H9 (cell line): Measurements from ENCODE around the gene HOXD8. TPM values are rescaled to one million over a fixed set of nuclear protein-coding genes. Genes with fewer than 3 reads are reported as not detected.

Experiments
- DNase-seq: peaks from one replicate; pipeline ENCODE4 v3.0.0-alpha.2; 2017
- H2AFZ ChIP-seq: one replicate; pipeline ENCODE4 v1.6.1; 2013; ENCODE audit warnings: mild to moderate bottlenecking, low read length, control low read depth, moderate library complexity
- H2AK5ac ChIP-seq: 2 replicates; pipeline ENCODE4 v1.6.1; 2013; ENCODE audit warnings: low read length, control low read depth, mixed read lengths; ENCODE audit not compliant: insufficient read length
- H2BK120ac ChIP-seq: one replicate; pipeline ENCODE4 v1.6.1; 2013; ENCODE audit warnings: low read depth, mild to moderate bottlenecking, low read length, control low read depth, inconsistent platforms; ENCODE audit not compliant: poor library complexity, severe bottlenecking
- H2BK12ac ChIP-seq: 2 replicates; pipeline ENCODE4 v1.6.1; 2013; ENCODE audit warnings: low read length, control low read depth, mixed read lengths, low read depth; ENCODE audit not compliant: insufficient read length
- H2BK15ac ChIP-seq: 2 replicates; pipeline ENCODE4 v1.6.1; 2013; ENCODE audit warnings: low read depth, low read length, control low read depth
- H2BK20ac ChIP-seq: one replicate; pipeline ENCODE4 v1.6.1; 2013; ENCODE audit warnings: low read depth, mild to moderate bottlenecking, low read length, control low read depth, inconsistent platforms; ENCODE audit not compliant: poor library complexity, severe bottlenecking
- H2BK5ac ChIP-seq: 2 replicates; pipeline ENCODE4 v1.6.1; 2013; ENCODE audit warnings: low read length, control low read depth, mixed read lengths; ENCODE audit not compliant: insufficient read length
- H3K14ac ChIP-seq: 2 replicates; pipeline ENCODE4 v1.6.1; 2013; ENCODE audit warnings: low read length, control low read depth; ENCODE audit not compliant: insufficient read depth
- H3K18ac ChIP-seq: 2 replicates; pipeline ENCODE4 v1.6.1; 2013; ENCODE audit warnings: low read depth, mild to moderate bottlenecking, mixed read lengths, low read length, control low read depth; ENCODE audit not compliant: insufficient read length
- H3K23ac ChIP-seq: 2 replicates; pipeline ENCODE4 v1.6.1; 2013; ENCODE audit warnings: low read length, control low read depth, mixed read lengths, low read depth; ENCODE audit not compliant: insufficient read length
- H3K23me2 ChIP-seq: 2 replicates; pipeline ENCODE4 v1.6.1; 2013; ENCODE audit warnings: low read depth, mild to moderate bottlenecking, mixed read lengths, low read length, control low read depth; ENCODE audit not compliant: insufficient read length, poor library complexity, severe bottlenecking
- H3K27ac ChIP-seq: 2 replicates; pipeline ENCODE4 v1.5.1; 2013; ENCODE audit warnings: low read length, control low read depth, mixed read lengths, low read depth; ENCODE audit not compliant: insufficient read length
- H3K27me3 ChIP-seq: 2 replicates; pipeline ENCODE4 v1.6.1; 2013; ENCODE audit warnings: low read length, control low read depth, inconsistent platforms; ENCODE audit not compliant: insufficient read depth
- H3K4ac ChIP-seq: 2 replicates; pipeline ENCODE4 v1.6.1; 2013; ENCODE audit warnings: low read depth, mild to moderate bottlenecking, control low read depth, inconsistent platforms, low read length, moderate library complexity
- H3K4me1 ChIP-seq: 2 replicates; pipeline ENCODE4 v1.6.1; 2013; ENCODE audit warnings: low read length, control low read depth, inconsistent platforms; ENCODE audit not compliant: insufficient read depth
- H3K4me2 ChIP-seq: 2 replicates; pipeline ENCODE4 v1.6.1; 2013; ENCODE audit warnings: low read length, control low read depth, mixed read lengths; ENCODE audit not compliant: insufficient read length, insufficient read depth
- H3K56ac ChIP-seq: 2 replicates; pipeline ENCODE4 v1.6.1; 2013; ENCODE audit warnings: low read depth, mild to moderate bottlenecking, mixed read lengths, low read length, control low read depth; ENCODE audit not compliant: insufficient read length
- H3K79me1 ChIP-seq: 2 replicates; pipeline ENCODE4 v1.6.1; 2013; ENCODE audit warnings: low read depth, mild to moderate bottlenecking, moderate library complexity, low read length, control low read depth, inconsistent platforms; ENCODE audit not compliant: insufficient read depth, poor library complexity, severe bottlenecking
- H3K79me2 ChIP-seq: 2 replicates; pipeline ENCODE4 v1.6.1; 2013; ENCODE audit warnings: low read length, control low read depth, inconsistent platforms; ENCODE audit not compliant: insufficient read depth
- H3K9ac ChIP-seq: 2 replicates; pipeline ENCODE4 v1.6.1; 2013; ENCODE audit warnings: low read length, control low read depth, mixed read lengths; ENCODE audit not compliant: insufficient read length; ENCODE audit errors: extremely low read depth
- H3K9me3 ChIP-seq: one replicate; pipeline ENCODE4 v1.6.1; 2013; ENCODE audit warnings: low read depth, low read length, inconsistent platforms; ENCODE audit not compliant: control insufficient read depth
- H3T11ph ChIP-seq: one replicate; pipeline ENCODE4 v1.6.1; 2013; ENCODE audit warnings: mild to moderate bottlenecking, low read length, control low read depth, inconsistent platforms
- H4K20me1 ChIP-seq: one replicate; pipeline ENCODE4 v1.6.1; 2013; ENCODE audit not compliant: control insufficient read depth, insufficient read length, insufficient read depth
- H4K5ac ChIP-seq: 2 replicates; pipeline ENCODE4 v1.6.1; 2013; ENCODE audit warnings: low read depth, mild to moderate bottlenecking, mixed read lengths, low read length, control low read depth; ENCODE audit not compliant: insufficient read length
- H4K8ac ChIP-seq: replicated peaks from 2 replicates; pipeline ENCODE4 v1.6.1; 2013; ENCODE audit warnings: low read length, control low read depth, mixed read lengths, low read depth; ENCODE audit not compliant: insufficient read length
- H4K91ac ChIP-seq: 2 replicates; pipeline ENCODE4 v1.6.1; 2013; ENCODE audit warnings: low read depth, mild to moderate bottlenecking, moderate library complexity, mixed read lengths, low read length, control low read depth; ENCODE audit not compliant: insufficient read length
- H3K27ac Mint-ChIP-seq, 3 experiments: 2 replicates in 2 of 3; 3 replicates in 1 of 3; pipeline ENCODE4 v1.8.0; 2020 to 2021; ENCODE audit warnings: mixed read lengths in 3 of 3, mild to moderate bottlenecking in 1 of 3, moderate library complexity in 1 of 3
- H3K27me3 Mint-ChIP-seq: 2 replicates; pipeline ENCODE4 v1.8.0; 2021; ENCODE audit warnings: low read depth, mild to moderate bottlenecking, moderate library complexity, mixed read lengths
- H3K36me3 Mint-ChIP-seq, 3 experiments: 2 replicates in 2 of 3; 3 replicates in 1 of 3; pipeline ENCODE4 v1.8.0; 2020 to 2021; ENCODE audit warnings: low read depth in 3 of 3, mixed read lengths in 3 of 3; ENCODE audit not compliant: insufficient read depth in 1 of 3
- H3K4me1 Mint-ChIP-seq, 2 experiments: 2 replicates each; pipeline ENCODE4 v1.8.0; 2020; ENCODE audit warnings: mixed read lengths in 2 of 2
- H3K4me3 Mint-ChIP-seq, 2 experiments: 2 replicates in 1 of 2; 3 replicates in 1 of 2; pipeline ENCODE4 v1.8.0; 2020 to 2021; ENCODE audit warnings: mild to moderate bottlenecking in 2 of 2, mixed read lengths in 2 of 2, moderate library complexity in 1 of 2
- H3K9me3 Mint-ChIP-seq, 2 experiments: 2 replicates in 1 of 2; 3 replicates in 1 of 2; pipeline ENCODE4 v1.8.0; 2020; ENCODE audit warnings: mild to moderate bottlenecking in 2 of 2, mixed read lengths in 2 of 2, moderate library complexity in 1 of 2
- WGBS: extraction: QIAGEN DNeasy Blood & Tissue Kit; methylation state at CpG from one replicate; pipeline ENCODE4 v1.1.7; 2013; ENCODE audit warnings: missing lambda C conversion rate, low lambda C conversion rate, mixed read lengths; ENCODE audit not compliant: insufficient read length; ENCODE audit errors: extremely low coverage; 5-methylcytosine and 5-hydroxymethylcytosine counted together
- microRNA-seq: library from miRNA; unstranded; fragments of <30 nt; microRNA quantifications from one replicate; pipeline ENCODE4, GENCODE V29; 2020; ENCODE audit warnings: borderline microRNAs expressed
- total RNA-seq: library from RNA; stranded (reverse); gene quantifications from 2 replicates; pipeline ENCODE4 v1.2.1, GENCODE V29; 2021
- TF ChIP-seq, protein P1 (sequence below): fragments of 200-600 bp; sonication (generic); conservative IDR thresholded peaks from 3 replicates; pipeline ENCODE4 v1.8.0; 2021; ENCODE audit warnings: antibody characterized with exemption, mild to moderate bottlenecking

The HOXD8 gene
- total RNA-seq, 1 experiment from 2014 or later, result not detected

DNA sequence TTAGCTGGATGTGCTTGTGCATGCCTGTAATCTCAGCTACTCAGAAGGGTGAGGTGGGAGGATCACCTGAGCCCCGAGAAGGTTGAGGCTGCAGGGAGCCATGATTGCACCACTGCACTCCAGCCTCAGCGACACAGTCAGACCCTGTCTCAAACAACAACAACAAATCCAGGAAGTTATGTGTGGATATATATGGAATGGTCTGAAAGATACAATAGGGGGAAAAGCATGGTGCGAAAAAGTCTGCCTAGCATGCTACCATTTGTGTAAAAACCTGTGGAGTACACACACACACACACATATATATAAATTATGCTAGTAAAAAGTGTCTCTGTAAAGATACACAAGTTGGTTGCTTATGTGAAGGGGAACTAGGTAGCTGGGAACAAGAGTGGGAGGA is 52.0 kb downstream of the HOXD8 start:
- TF ChIP-seq, protein P1, sequence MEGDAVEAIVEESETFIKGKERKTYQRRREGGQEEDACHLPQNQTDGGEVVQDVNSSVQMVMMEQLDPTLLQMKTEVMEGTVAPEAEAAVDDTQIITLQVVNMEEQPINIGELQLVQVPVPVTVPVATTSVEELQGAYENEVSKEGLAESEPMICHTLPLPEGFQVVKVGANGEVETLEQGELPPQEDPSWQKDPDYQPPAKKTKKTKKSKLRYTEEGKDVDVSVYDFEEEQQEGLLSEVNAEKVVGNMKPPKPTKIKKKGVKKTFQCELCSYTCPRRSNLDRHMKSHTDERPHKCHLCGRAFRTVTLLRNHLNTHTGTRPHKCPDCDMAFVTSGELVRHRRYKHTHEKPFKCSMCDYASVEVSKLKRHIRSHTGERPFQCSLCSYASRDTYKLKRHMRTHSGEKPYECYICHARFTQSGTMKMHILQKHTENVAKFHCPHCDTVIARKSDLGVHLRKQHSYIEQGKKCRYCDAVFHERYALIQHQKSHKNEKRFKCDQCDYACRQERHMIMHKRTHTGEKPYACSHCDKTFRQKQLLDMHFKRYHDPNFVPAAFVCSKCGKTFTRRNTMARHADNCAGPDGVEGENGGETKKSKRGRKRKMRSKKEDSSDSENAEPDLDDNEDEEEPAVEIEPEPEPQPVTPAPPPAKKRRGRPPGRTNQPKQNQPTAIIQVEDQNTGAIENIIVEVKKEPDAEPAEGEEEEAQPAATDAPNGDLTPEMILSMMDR, result no peak
- Histone ChIP-seq H3K27me3 (peaks cover 85% of the 10 kb centered on the region), H3T11ph (no peak overlapping the region), H3K27ac (no peak overlapping the region), H3K9me3 (no peaks in the 10 kb centered on the region), H4K91ac (no peak overlapping the region), H3K18ac (no peak overlapping the region), H3K4ac (no peak overlapping the region), H3K4me2 (no peak overlapping the region), H3K56ac (no peak overlapping the region), H3K23ac (no peak overlapping the region), H3K9ac (no peak overlapping the region), H2BK5ac (no peak overlapping the region), H2BK15ac (no peak overlapping the region), H3K4me1 (no peaks in the 10 kb centered on the region), H4K8ac (no peak overlapping the region), H2AFZ (no peak overlapping the region), H3K23me2 (no peaks in the 10 kb centered on the region), H3K79me2 (no peaks in the 10 kb centered on the region), H4K20me1 (no peaks in the 10 kb centered on the region), H3K14ac (no peak overlapping the region), H4K5ac (no peak overlapping the region), H2BK12ac (no peak overlapping the region), H3K79me1 (no peaks in the 10 kb centered on the region), H2AK5ac (no peak overlapping the region), H2BK20ac (no peak overlapping the region), H2BK120ac (no peak overlapping the region)
- Mint-ChIP-seq H3K4me1 (peaks cover 13 to 14% of the 10 kb centered on the region in 2 experiments), H3K36me3 (peaks cover 0 to 6% (median 0%) of the 10 kb centered on the region in 3 experiments; a peak in 2 of 7 replicates), H3K27ac (no peak overlapping the region), H3K27me3 (peaks cover 100% of the 10 kb centered on the region), H3K4me3 (no peak overlapping the region), H3K9me3 (peaks cover 3 to 6% of the 10 kb centered on the region in 2 experiments; a peak in 3 of 5 replicates)
- no CpG with 5 or more reads among the region's 3 CpGs for WGBS
- DNase-seq, result no peak

Small RNA genes within 50 kb of the gene (microRNA-seq; reads per million reads assigned to microRNA genes)
- gene MIR10B, result 1.2 reads per million, percentile 3 among the genes with 10 or more reads in this experiment

Other genes with a start within 250 kb of the HOXD8 start
- 8.5 and 9.7 TPM in 2 replicates for gene LNPK, start 127.4 kb upstream of the HOXD8 start, total RNA-seq
- gene EVX2, start 45.7 kb upstream of the HOXD8 start, total RNA-seq, result not detected in 2 replicates
- not detected in 2 replicates for gene HOXD13, start 37.0 kb upstream of the HOXD8 start, total RNA-seq
- not detected in 2 replicates for gene HOXD12, start 29.9 kb upstream of the HOXD8 start, total RNA-seq
- not detected in 2 replicates for gene HOXD11, start 22.4 kb upstream of the HOXD8 start, total RNA-seq
- gene HOXD10, start 12.9 kb upstream of the HOXD8 start, total RNA-seq, result not detected in 2 replicates
- not detected in 2 replicates for gene HOXD9, start 7.0 kb upstream of the HOXD8 start, total RNA-seq
- not detected in 2 replicates for gene HOXD4, start 21.8 kb downstream of the HOXD8 start, total RNA-seq
- not detected in 2 replicates for gene HOXD3, start 27.6 kb downstream of the HOXD8 start, total RNA-seq
- not detected in 2 replicates for gene HOXD1, start 59.0 kb downstream of the HOXD8 start, total RNA-seq
- 29.3 and 30.8 TPM in 2 replicates for gene MTX2, start 139.7 kb downstream of the HOXD8 start, total RNA-seq